H9 (cell line): Measurements from ENCODE around the gene ULK1. TPM values are rescaled to one million over a fixed set of nuclear protein-coding genes. Genes with fewer than 3 reads are reported as not detected.

Experiments
- DNase-seq: peaks from one replicate; pipeline ENCODE4 v3.0.0-alpha.2; 2017
- H2AFZ ChIP-seq: one replicate; pipeline ENCODE4 v1.6.1; 2013; ENCODE audit warnings: mild to moderate bottlenecking, low read length, control low read depth, moderate library complexity
- H2AK5ac ChIP-seq: 2 replicates; pipeline ENCODE4 v1.6.1; 2013; ENCODE audit warnings: low read length, control low read depth, mixed read lengths; ENCODE audit not compliant: insufficient read length
- H2BK120ac ChIP-seq: one replicate; pipeline ENCODE4 v1.6.1; 2013; ENCODE audit warnings: low read depth, mild to moderate bottlenecking, low read length, control low read depth, inconsistent platforms; ENCODE audit not compliant: poor library complexity, severe bottlenecking
- H2BK12ac ChIP-seq: 2 replicates; pipeline ENCODE4 v1.6.1; 2013; ENCODE audit warnings: low read length, control low read depth, mixed read lengths, low read depth; ENCODE audit not compliant: insufficient read length
- H2BK15ac ChIP-seq: 2 replicates; pipeline ENCODE4 v1.6.1; 2013; ENCODE audit warnings: low read depth, low read length, control low read depth
- H2BK20ac ChIP-seq: one replicate; pipeline ENCODE4 v1.6.1; 2013; ENCODE audit warnings: low read depth, mild to moderate bottlenecking, low read length, control low read depth, inconsistent platforms; ENCODE audit not compliant: poor library complexity, severe bottlenecking
- H2BK5ac ChIP-seq: 2 replicates; pipeline ENCODE4 v1.6.1; 2013; ENCODE audit warnings: low read length, control low read depth, mixed read lengths; ENCODE audit not compliant: insufficient read length
- H3K14ac ChIP-seq: 2 replicates; pipeline ENCODE4 v1.6.1; 2013; ENCODE audit warnings: low read length, control low read depth; ENCODE audit not compliant: insufficient read depth
- H3K18ac ChIP-seq: 2 replicates; pipeline ENCODE4 v1.6.1; 2013; ENCODE audit warnings: low read depth, mild to moderate bottlenecking, mixed read lengths, low read length, control low read depth; ENCODE audit not compliant: insufficient read length
- H3K23ac ChIP-seq: 2 replicates; pipeline ENCODE4 v1.6.1; 2013; ENCODE audit warnings: low read length, control low read depth, mixed read lengths, low read depth; ENCODE audit not compliant: insufficient read length
- H3K23me2 ChIP-seq: 2 replicates; pipeline ENCODE4 v1.6.1; 2013; ENCODE audit warnings: low read depth, mild to moderate bottlenecking, mixed read lengths, low read length, control low read depth; ENCODE audit not compliant: insufficient read length, poor library complexity, severe bottlenecking
- H3K27ac ChIP-seq: 2 replicates; pipeline ENCODE4 v1.5.1; 2013; ENCODE audit warnings: low read length, control low read depth, mixed read lengths, low read depth; ENCODE audit not compliant: insufficient read length
- H3K27me3 ChIP-seq: 2 replicates; pipeline ENCODE4 v1.6.1; 2013; ENCODE audit warnings: low read length, control low read depth, inconsistent platforms; ENCODE audit not compliant: insufficient read depth
- H3K4ac ChIP-seq: 2 replicates; pipeline ENCODE4 v1.6.1; 2013; ENCODE audit warnings: low read depth, mild to moderate bottlenecking, control low read depth, inconsistent platforms, low read length, moderate library complexity
- H3K4me1 ChIP-seq: 2 replicates; pipeline ENCODE4 v1.6.1; 2013; ENCODE audit warnings: low read length, control low read depth, inconsistent platforms; ENCODE audit not compliant: insufficient read depth
- H3K4me2 ChIP-seq: 2 replicates; pipeline ENCODE4 v1.6.1; 2013; ENCODE audit warnings: low read length, control low read depth, mixed read lengths; ENCODE audit not compliant: insufficient read length, insufficient read depth
- H3K56ac ChIP-seq: 2 replicates; pipeline ENCODE4 v1.6.1; 2013; ENCODE audit warnings: low read depth, mild to moderate bottlenecking, mixed read lengths, low read length, control low read depth; ENCODE audit not compliant: insufficient read length
- H3K79me1 ChIP-seq: 2 replicates; pipeline ENCODE4 v1.6.1; 2013; ENCODE audit warnings: low read depth, mild to moderate bottlenecking, moderate library complexity, low read length, control low read depth, inconsistent platforms; ENCODE audit not compliant: insufficient read depth, poor library complexity, severe bottlenecking
- H3K79me2 ChIP-seq: 2 replicates; pipeline ENCODE4 v1.6.1; 2013; ENCODE audit warnings: low read length, control low read depth, inconsistent platforms; ENCODE audit not compliant: insufficient read depth
- H3K9ac ChIP-seq: 2 replicates; pipeline ENCODE4 v1.6.1; 2013; ENCODE audit warnings: low read length, control low read depth, mixed read lengths; ENCODE audit not compliant: insufficient read length; ENCODE audit errors: extremely low read depth
- H3K9me3 ChIP-seq: one replicate; pipeline ENCODE4 v1.6.1; 2013; ENCODE audit warnings: low read depth, low read length, inconsistent platforms; ENCODE audit not compliant: control insufficient read depth
- H3T11ph ChIP-seq: one replicate; pipeline ENCODE4 v1.6.1; 2013; ENCODE audit warnings: mild to moderate bottlenecking, low read length, control low read depth, inconsistent platforms
- H4K20me1 ChIP-seq: one replicate; pipeline ENCODE4 v1.6.1; 2013; ENCODE audit not compliant: control insufficient read depth, insufficient read length, insufficient read depth
- H4K5ac ChIP-seq: 2 replicates; pipeline ENCODE4 v1.6.1; 2013; ENCODE audit warnings: low read depth, mild to moderate bottlenecking, mixed read lengths, low read length, control low read depth; ENCODE audit not compliant: insufficient read length
- H4K8ac ChIP-seq: replicated peaks from 2 replicates; pipeline ENCODE4 v1.6.1; 2013; ENCODE audit warnings: low read length, control low read depth, mixed read lengths, low read depth; ENCODE audit not compliant: insufficient read length
- H4K91ac ChIP-seq: 2 replicates; pipeline ENCODE4 v1.6.1; 2013; ENCODE audit warnings: low read depth, mild to moderate bottlenecking, moderate library complexity, mixed read lengths, low read length, control low read depth; ENCODE audit not compliant: insufficient read length
- H3K27ac Mint-ChIP-seq, 3 experiments: 2 replicates in 2 of 3; 3 replicates in 1 of 3; pipeline ENCODE4 v1.8.0; 2020 to 2021; ENCODE audit warnings: mixed read lengths in 3 of 3, mild to moderate bottlenecking in 1 of 3, moderate library complexity in 1 of 3
- H3K27me3 Mint-ChIP-seq: 2 replicates; pipeline ENCODE4 v1.8.0; 2021; ENCODE audit warnings: low read depth, mild to moderate bottlenecking, moderate library complexity, mixed read lengths
- H3K36me3 Mint-ChIP-seq, 3 experiments: 2 replicates in 2 of 3; 3 replicates in 1 of 3; pipeline ENCODE4 v1.8.0; 2020 to 2021; ENCODE audit warnings: low read depth in 3 of 3, mixed read lengths in 3 of 3; ENCODE audit not compliant: insufficient read depth in 1 of 3
- H3K4me1 Mint-ChIP-seq, 2 experiments: 2 replicates each; pipeline ENCODE4 v1.8.0; 2020; ENCODE audit warnings: mixed read lengths in 2 of 2
- H3K4me3 Mint-ChIP-seq, 2 experiments: 2 replicates in 1 of 2; 3 replicates in 1 of 2; pipeline ENCODE4 v1.8.0; 2020 to 2021; ENCODE audit warnings: mild to moderate bottlenecking in 2 of 2, mixed read lengths in 2 of 2, moderate library complexity in 1 of 2
- H3K9me3 Mint-ChIP-seq, 2 experiments: 2 replicates in 1 of 2; 3 replicates in 1 of 2; pipeline ENCODE4 v1.8.0; 2020; ENCODE audit warnings: mild to moderate bottlenecking in 2 of 2, mixed read lengths in 2 of 2, moderate library complexity in 1 of 2
- WGBS: extraction: QIAGEN DNeasy Blood & Tissue Kit; methylation state at CpG from one replicate; pipeline ENCODE4 v1.1.7; 2013; ENCODE audit warnings: missing lambda C conversion rate, low lambda C conversion rate, mixed read lengths; ENCODE audit not compliant: insufficient read length; ENCODE audit errors: extremely low coverage; 5-methylcytosine and 5-hydroxymethylcytosine counted together
- total RNA-seq: library from RNA; stranded (reverse); gene quantifications from 2 replicates; pipeline ENCODE4 v1.2.1, GENCODE V29; 2021
- TF ChIP-seq, protein P1 (sequence below): fragments of 200-600 bp; sonication (generic); conservative IDR thresholded peaks from 3 replicates; pipeline ENCODE4 v1.8.0; 2021; ENCODE audit warnings: antibody characterized with exemption, mild to moderate bottlenecking

Gene ULK1
- total RNA-seq, 1 experiment from 2014 or later, result 57.2 TPM

DNA sequence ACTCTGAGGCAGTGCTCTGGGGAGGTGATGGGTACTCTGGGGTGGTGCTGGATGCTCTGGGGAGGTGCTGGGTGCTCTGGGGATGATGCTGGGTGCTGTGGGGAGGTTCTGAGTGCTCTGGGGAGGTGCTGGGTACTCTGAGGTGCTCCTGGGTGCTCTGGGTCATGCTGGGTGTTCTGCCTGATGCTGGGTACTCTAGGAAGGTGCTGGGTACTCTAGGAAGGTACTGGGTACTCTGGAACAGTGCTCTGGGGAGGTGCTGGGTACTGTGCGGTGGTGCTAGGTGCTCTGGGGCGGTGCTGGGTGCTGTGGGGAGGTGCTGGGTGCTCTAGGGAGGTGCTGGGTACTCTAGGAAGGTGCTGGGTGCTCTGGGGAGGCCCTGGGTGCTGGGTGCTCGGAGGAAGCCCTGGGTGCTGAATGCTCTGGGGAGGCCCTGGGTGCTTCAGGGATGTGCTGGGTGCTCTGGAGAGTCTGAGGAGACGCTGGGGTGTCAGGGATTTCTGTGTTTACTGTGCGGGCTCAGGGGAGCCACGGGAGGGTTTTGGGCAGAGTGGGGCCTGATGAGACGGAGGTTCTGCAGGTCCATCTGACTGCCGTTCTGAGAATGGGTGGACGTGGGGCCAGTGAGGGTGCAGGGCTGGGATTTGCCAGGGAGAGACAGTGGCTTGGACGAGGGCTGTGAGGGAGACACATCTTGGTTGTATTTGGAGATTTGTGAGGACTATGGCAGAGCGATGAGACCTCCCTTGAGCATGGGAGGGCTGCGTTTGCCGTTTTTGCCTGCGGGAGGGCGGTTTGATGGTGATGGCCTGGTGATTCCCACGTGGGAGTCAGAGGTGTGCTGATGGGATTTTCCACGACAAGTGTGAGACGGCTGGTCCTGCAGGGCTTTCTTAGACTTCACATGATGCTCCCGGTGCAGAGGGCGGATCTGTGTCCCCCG is 36.2 kb upstream of the ULK1 start:
- no peak overlapping the region for H3K23ac ChIP-seq
- no peaks in the 10 kb centered on the region for H3K79me1 ChIP-seq
- peaks cover 13% of the 10 kb centered on the region for H3K27me3 Mint-ChIP-seq
- H3K4me2 ChIP-seq, result no peak overlapping the region
- H3K27ac Mint-ChIP-seq, result peak overlapping the region in 2 of 3 experiments; percentile 74 to 78; a peak in 6 of 7 replicates
- peaks cover 0 to 7% (median 0%) of the 10 kb centered on the region in 3 experiments; a peak in 2 of 7 replicates for H3K36me3 Mint-ChIP-seq
- H3K14ac ChIP-seq, result no peak overlapping the region
- H3K79me2 ChIP-seq, result no peaks in the 10 kb centered on the region
- no peak overlapping the region for H2BK12ac ChIP-seq
- H2AFZ ChIP-seq, result no peak overlapping the region
- no peak overlapping the region for H2BK20ac ChIP-seq
- H3K9me3 ChIP-seq, result no peaks in the 10 kb centered on the region
- no peak overlapping the region for H4K91ac ChIP-seq
- H3K18ac ChIP-seq, result no peak overlapping the region
- no peak overlapping the region for H3K56ac ChIP-seq
- H2BK5ac ChIP-seq, result no peak overlapping the region
- no peaks in the 10 kb centered on the region for H3K27me3 ChIP-seq
- peak overlapping the region in 1 of 2 experiments; percentile 39; a peak in 1 of 5 replicates for H3K4me3 Mint-ChIP-seq
- peak; percentile 29 for DNase-seq
- no peak overlapping the region for H3T11ph ChIP-seq
- TF ChIP-seq, protein P1, sequence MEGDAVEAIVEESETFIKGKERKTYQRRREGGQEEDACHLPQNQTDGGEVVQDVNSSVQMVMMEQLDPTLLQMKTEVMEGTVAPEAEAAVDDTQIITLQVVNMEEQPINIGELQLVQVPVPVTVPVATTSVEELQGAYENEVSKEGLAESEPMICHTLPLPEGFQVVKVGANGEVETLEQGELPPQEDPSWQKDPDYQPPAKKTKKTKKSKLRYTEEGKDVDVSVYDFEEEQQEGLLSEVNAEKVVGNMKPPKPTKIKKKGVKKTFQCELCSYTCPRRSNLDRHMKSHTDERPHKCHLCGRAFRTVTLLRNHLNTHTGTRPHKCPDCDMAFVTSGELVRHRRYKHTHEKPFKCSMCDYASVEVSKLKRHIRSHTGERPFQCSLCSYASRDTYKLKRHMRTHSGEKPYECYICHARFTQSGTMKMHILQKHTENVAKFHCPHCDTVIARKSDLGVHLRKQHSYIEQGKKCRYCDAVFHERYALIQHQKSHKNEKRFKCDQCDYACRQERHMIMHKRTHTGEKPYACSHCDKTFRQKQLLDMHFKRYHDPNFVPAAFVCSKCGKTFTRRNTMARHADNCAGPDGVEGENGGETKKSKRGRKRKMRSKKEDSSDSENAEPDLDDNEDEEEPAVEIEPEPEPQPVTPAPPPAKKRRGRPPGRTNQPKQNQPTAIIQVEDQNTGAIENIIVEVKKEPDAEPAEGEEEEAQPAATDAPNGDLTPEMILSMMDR, result no peak
- H3K4me1 ChIP-seq, result peaks cover 2% of the 10 kb centered on the region; the same call in 1 of the 2 replicates
- no peak overlapping the region for H2BK120ac ChIP-seq
- H3K9ac ChIP-seq, result no peak overlapping the region
- H4K20me1 ChIP-seq, result no peaks in the 10 kb centered on the region
- no CpG with 5 or more reads among the region's 21 CpGs for WGBS
- H4K5ac ChIP-seq, result no peak overlapping the region
- H2BK15ac ChIP-seq, result no peak overlapping the region
- H4K8ac ChIP-seq, result no peak overlapping the region
- no peak overlapping the region for H3K27ac ChIP-seq
- H2AK5ac ChIP-seq, result no peak overlapping the region
- H3K23me2 ChIP-seq, result no peaks in the 10 kb centered on the region
- H3K4me1 Mint-ChIP-seq, result peaks cover 31 to 44% of the 10 kb centered on the region in 2 experiments
- peaks cover 0 to 4% of the 10 kb centered on the region in 2 experiments; a peak in 1 of 5 replicates for H3K9me3 Mint-ChIP-seq
- H3K4ac ChIP-seq, result no peak overlapping the region
